ENCODE data around the gene PLK4.
"Not testable (repeated sequence)": the region's sequence is repeated elsewhere in the genome, so short reads cannot be mapped to it uniquely, and the experiment has no call there.

PLK4 gene

GRCh38 chr4:127916512-127916911, 35.8 kb downstream of the PLK4 start:
- DNase-seq (ENCODE audit: low read depth) = no peak

GRCh38 chr4:127917151-127917550, 36.5 kb downstream of the PLK4 start:
- no peak for DNase-seq (ENCODE audit: low read depth)

- no peak for DNase-seq (ENCODE audit: low read depth)
Observed at GRCh38 chr4:127920521-127920920, 39.8 kb downstream of the PLK4 start.

DNA sequence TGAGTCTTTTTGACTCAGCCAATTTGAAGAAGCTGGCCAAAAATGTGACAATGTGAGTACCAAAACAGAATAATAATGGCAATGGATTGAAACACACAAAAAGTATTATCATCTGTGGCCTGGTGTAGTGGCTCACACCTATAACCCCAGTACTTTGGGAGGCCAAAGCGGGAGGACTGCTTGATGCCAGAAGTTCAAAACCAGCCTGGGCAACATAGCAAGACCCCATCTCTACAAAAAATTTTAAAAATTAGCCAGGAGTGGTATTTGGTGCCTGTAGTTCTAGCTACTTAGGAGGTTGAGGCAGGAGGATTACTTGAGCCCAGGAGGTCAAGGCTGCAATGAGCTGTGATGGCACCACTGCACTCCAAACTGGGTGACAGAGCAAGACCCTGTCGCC, 41.5 kb downstream of the PLK4 start:
- no peak for DNase-seq (ENCODE audit: low read depth)

GRCh38 chr4:127925720-127926119, 45.0 kb downstream of the PLK4 start:
- DNase-seq (ENCODE audit: low read depth) = not testable (repeated sequence)

- no peak for DNase-seq (ENCODE audit: low read depth)
Observed at GRCh38 chr4:127930175-127930574, 49.5 kb downstream of the PLK4 start.

DNA sequence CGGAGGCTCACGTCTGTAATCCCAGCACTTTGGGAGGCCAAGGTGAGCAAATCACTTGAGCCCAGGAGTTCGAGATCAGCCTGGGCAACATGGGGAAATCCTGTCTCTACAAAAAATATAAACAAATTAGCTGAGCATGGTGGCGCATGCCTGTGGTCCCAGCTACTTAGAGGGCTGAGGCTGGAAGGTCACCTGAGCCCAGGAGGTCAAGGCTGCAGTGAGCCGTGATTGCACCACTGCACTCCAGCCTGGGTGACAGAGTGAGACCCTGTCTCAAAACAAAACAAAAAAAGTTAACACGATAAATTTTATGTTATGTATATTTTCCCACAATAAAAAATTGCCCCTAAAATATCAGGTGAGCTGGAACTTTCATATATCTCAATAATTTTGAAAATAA, 51.1 kb downstream of the PLK4 start:
- not testable (repeated sequence) for DNase-seq (ENCODE audit: low read depth)

DNA sequence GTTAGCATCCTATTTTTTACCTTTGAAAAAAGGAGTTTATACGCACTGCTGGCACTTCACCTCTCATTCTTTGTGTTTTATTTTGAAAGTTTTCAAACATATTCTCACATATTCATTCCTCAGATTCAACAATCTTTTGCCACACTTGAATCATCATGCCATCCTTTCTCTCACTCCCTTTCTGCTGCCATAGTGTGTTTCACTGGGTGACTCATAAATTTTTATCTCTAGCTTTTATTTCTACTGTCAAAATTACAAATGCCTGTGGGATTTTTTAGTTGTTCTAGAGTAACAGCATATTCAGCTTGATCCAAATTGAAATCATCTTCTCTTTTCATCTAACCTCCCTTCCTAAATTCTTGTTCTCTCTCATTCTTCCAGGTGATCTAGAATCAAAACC, 56.3 kb downstream of the PLK4 start:
- DNase-seq (ENCODE audit: low read depth) = no peak
